T-helper 9 cell (primary cell): Measurements from ENCODE around the gene EBF3.

ENCODE experiments used
- DNase-seq: peaks from one replicate; pipeline ENCODE4 v3.0.0-alpha.2; 2020

The EBF3 gene

DNA sequence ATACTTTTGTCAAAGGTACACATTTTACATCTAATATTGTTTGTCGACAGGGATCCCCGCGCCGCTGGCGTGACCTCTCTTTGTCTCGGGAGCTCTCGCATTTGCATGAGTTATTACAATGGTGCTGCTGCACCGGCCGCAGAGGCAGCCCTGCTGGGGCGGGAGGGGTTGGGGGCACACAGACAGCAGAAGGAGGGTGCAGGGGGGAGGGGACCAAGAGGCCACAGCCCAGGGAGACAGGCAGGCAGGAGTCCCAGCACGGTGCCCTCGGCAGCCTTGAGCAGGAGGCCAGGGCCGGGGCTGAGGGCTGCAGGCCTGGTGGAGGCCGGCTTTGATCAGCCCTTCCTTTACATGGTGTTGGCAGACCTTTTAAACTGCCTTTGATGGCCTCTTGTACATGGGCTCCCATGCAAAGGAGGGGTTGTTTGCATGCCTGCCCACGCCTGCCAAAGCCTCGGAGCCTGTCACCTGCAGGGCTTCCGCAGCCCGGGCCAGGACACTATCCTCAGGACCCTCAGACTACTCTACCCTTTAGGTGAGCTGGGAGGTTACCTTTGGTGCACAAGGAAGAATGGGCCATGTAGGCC, 95.5 kb downstream of the EBF3 start:
- DNase-seq = no peak

DNA sequence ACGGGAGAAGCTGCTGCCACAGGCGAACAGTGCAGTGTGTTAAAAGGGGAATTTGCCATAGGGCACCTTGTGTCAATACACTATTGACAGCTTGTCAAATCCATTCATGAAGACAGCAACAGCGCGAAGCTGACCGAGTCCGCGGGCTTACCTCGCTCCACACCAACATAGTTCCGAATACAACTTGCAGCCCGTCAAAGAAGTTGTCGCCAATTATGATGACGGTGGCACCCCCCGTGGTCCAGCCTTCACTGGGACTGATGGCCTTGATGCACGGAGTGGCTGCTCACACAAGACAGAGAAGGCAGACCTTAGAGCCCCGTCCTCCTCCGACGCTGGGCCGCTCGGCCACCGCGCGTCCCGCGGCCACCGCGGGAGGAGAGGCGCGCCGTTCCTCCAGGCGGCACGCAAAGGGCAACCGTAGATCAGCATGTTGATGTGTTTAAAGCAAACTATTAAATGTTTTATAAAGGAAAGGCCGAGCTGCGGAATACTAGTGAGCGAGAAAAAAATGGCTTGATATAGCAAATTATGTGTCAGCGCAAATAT, 96.4 kb downstream of the EBF3 start:
- DNase-seq = no peak

DNA sequence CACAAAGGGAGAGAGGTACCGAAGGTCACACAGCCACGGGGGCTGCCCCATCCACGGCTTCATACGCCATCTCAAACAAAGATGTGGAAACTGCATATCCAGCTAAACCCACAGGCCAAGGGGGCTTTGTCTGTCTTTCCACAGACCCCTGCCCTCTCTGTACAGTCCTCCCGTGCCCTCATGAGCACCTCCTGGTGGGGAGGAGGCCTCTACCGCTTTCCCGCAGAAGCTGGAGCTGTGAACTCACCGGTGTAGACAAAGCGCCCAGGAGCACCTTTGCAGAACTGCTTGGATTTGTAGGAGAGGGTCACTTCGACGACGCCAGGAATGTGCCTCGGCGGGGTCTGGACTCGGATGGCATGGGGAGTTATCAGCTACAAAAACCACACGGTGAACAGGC, 97.2 kb downstream of the EBF3 start:
- no peak for DNase-seq

DNA sequence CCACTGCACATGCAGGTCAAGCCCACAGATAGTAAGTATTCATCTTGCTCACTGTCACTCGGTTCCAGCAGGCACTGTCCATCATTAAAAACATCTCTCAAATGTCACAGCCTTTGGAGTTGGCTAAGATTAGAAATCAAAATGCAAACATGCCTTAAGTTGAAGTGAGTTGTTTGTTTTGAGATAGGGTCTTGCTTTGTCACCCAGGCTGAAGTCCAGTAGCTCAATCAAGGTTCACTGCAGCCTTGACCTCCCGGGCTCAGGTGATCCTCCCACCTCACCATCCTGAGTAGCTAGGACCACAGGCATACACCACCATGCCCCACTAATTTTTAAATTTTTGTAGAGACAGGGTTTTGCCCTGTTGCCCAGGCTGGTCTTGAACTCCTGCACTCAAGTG, 98.1 kb downstream of the EBF3 start:
- no peak for DNase-seq

DNA sequence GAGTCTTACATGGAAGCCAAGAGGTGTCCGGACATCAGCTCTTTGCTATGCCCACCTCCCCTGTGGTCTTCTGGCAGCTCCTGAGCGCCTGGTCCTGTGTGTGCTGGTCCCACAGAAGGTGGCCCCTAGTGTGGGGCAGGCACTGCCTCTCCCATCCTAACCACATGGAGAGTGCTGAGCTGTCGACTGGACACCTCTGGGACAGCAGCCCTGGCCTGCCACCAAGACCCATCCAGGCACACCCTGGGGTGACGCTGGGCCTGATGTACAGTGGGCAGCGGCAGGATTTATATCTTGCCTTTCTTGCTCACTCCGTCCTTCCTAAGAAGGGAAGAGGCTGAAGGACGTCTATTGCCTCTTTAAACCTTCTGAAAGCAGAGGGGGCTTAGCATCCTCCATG, 98.7 kb downstream of the EBF3 start:
- DNase-seq = no peak

DNA sequence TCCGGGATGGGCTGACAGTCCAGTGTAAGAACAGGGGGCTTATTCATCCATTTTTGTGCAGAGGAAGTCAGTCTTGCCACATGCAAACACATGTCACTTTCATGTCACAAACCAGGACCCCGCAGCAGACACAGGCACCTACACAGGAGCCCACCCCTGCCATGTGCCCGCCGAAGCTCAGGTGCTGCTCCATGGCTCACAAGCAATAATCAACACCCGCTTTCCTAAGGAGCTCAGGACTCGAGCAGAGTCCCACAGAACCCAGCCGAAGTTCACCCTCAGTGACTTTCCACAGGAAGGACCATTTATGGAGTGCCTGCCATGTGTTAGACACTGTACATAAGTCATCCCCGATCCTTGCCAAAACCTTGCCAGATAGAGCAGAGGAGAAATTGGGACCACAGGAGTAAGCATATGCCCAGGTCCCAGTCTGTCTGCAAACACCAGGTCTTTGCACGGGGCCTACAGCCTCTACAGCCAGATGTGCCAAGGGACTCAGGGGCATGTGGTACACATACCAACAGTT, 99.4 kb downstream of the EBF3 start:
- no peak for DNase-seq

DNA sequence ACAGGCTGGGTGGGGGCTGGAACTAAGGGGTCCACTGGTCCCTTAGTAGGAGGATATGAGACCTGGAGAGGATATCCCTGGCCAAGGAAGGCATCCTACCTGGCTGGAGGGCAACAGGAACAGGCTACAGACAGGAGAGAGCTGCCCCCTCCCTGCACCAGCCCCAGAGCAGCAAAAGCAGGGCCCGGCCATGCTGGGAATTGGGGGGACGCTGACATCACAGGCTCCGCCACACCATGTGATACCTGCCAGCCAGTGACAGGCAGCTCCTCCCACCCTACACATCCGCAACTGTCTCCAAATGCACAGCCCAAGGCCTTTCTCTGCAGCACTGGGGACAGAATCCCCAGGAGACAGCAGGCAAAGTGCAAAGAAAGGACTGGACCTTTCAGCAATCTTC, 100.0 kb downstream of the EBF3 start:
- no peak for DNase-seq

DNA sequence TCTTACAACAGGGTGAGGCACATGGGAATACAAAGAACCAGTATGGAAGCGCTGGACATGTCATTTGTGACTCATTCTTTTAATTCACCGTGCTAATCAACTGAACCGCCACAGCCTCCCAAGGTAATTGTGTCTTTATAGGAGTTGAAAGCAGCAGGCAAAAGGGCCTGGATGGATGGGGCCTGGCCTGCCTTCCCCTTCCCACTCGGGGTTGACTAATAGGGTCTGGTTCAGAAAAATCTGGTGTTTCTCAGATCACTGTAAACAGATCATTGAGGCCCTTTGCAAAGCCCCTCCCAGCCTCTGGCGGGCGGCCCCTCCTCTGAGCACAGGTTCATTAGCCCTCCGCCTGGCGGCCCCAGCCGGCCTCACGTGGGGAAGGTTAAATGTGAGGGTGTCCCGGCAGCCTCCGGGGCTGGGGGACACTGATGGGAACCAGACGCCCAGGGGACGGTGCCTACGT, 100.8 kb downstream of the EBF3 start:
- no peak for DNase-seq

DNA sequence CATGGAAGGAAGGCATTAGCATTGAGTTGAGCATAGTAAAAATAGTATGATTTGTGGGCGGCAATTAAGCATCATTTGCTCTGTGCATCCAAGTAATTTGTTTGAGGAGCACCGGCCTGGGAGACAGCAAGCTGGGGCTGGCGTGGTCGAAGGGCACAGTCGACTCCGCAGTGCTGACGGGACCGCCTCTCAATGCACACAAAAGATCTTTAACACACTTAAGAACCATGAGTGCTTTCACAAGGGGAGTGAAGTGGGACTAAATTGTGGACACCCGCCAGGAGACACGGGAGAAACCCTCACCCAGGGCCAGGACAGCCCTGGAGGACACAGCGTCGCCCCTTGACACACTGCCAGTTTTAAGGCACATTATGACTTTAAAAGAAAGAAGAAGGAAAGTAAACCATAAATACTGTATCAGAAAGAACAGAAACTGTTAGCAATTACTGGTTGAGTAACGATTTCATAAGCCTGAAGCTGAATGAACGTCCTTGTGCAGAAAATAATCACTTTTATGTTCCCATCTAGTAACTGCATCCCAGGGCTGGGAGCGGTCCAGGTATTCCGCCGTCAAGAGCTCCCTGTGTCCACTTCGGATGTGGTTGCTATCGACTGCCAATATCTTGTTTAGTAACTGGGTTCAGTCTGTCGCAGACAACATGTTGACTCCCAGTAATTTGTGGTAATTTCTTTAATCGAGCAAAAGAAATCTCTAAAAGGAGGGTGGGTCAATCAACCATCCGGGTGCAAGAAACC, 102.1 kb downstream of the EBF3 start:
- no peak for DNase-seq

DNA sequence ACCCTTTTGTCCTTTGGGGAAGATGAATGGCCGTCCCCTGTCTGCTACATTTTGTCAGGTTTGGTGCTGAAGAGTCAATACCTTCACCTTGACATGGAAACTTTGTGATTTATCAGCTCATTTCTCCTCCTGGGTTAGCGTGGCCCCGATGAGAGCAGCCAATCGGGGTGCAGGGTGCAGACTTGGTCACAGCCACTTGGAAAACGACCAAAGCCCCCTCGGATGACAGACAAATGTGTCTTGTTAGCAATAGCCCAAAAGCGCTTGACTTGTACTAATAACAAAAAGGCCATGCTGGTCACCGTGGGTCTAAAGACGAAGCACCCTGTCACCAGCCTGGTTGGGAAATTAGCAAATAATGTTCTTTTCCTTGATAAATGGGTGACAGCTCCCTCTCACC, 103.7 kb downstream of the EBF3 start:
- no peak for DNase-seq

DNA sequence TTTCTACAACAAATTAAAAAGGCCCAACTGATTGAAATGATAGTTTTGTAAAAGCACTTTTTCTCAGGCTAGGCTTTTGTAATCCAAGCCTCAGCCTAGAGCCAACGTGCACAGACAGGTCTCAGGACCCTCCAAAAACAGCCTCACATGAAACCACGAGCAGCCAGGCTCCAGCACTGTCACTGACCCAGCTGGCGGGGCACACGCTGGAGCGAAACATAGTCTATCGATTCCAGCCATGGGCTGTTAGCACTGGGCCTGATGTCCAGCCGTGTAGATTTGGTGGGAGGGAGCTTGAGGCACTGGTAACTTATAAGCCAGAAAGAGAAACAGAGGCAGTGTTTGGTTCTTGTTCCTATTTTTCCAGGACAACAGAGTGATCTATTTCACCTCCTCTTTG, 104.5 kb downstream of the EBF3 start:
- DNase-seq = no peak

DNA sequence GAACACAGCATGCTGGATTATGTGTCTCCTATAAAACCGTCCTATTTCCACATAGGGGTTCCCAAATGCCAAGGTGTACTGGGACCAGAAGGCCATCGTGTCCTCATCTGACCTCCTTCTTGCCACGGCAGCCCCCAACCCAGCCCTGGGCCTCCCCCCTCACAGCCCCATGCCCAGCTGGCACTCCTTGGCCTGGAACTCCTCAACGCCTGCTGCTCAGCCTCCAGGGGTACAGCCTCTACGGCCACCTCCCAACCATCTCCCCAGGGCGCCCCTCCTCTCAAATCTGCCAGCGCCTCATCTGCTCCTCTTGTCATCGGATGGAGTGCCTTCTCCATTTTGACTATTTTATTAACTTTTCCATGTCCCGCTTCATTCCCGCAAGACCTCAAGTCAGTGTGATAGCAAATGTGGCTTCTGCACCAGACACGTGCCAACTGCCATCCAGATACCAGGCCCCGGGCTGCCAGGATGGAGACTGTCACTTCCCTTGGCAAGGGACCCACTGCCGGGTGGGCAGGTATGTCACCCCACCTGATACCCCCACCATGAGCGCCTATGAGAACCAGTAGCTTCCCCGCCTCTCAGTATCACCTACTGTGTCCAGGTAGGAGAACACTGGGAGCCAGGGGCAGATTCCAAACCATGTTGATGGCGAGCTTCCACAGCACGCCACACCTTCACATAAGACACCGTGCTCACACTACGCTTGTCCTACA, 106.7 kb downstream of the EBF3 start:
- no peak for DNase-seq

DNA sequence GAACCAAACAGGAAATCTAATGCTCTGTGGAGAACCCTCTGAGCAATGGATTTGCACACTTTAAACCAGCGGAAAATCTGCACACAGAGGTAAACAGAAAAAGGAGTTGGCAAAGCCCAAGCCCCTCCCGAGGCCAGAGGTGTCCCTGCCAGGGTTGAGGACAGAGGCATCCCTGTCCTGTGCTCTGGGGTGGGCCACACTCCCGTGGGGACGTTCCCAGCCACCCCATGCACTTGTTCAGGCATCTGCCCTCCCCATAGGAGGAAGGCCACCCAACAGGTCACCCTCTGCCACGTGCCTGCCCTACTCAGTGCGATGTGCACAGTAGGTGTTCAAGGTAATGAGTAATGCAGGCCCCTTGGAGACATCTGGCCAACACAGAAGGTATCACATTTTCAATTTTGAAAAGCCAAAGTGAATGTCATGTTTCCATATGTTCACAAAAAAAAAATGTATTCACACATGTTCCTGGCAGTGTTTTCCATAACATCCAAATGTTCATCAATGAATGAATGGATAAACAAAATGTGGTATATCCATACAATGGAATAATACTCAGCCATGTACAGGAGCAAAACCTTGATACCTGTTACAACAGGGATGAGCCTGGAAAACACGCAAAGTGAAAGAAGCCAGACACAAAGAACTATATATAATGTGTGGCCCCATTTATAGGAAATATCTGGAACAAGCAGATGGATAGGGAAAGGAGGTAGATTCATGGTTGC, 108.1 kb downstream of the EBF3 start:
- DNase-seq = no peak

DNA sequence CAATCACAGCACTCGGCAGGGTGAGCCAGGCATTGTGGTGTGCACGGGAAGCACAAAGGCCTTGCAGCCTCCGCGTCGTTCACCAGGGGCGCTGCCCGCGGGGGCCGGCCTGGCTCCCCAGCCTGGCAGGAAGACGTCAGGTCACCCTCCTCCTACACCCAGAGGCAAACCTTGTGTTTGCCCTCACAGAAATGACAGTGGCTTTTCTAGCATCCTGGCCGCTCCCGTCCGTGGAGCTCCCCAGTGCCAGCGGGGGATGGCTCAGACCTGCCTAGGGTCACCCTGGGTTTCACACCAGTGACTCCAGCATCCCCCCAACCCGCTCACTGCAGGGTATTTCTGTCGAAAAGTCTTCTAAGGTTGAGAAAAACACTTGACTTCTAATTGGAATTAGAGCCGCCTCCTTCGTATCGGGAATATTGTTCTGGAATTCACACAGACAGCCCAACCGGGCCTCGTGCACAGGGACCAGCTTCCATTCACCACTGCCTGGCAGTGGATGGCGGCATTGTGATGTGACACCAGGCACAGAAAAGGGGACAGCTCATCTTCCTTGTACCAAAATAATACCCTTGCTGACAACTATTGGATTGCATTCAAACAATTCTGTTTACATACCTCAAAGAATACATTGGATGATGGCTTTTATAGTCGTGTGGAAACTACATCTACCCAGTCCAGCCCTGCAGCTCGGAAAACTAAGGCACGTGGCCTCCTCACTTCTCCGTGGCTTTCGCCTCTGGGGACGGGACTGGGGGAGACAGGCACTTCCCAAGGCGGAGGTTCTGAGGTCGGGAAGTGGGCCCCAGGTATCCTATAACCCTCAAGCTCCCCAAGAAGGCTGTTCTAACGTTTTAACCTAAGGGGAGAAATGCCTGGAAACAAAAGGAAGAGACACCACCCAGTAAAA, 109.0 kb downstream of the EBF3 start:
- DNase-seq = no peak

DNA sequence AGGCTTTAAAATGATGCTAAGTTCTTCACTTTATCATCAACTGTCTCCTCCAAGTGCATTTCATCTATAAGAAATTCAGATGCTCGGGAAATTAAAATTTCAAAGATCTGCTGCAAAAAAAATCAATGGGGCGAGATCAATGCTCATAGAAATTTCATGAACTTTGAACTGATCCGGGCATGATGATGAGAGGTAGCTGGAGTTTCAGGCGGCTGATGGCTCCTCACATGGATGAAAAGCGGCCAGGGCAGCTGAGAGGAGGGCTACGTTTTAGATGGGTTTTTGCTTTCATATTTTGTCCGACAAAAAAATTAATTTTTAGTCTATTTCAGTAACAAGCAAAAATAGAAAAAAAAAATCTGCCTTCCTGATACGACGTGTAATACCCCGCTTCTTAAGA, 109.9 kb downstream of the EBF3 start:
- DNase-seq = no peak

DNA sequence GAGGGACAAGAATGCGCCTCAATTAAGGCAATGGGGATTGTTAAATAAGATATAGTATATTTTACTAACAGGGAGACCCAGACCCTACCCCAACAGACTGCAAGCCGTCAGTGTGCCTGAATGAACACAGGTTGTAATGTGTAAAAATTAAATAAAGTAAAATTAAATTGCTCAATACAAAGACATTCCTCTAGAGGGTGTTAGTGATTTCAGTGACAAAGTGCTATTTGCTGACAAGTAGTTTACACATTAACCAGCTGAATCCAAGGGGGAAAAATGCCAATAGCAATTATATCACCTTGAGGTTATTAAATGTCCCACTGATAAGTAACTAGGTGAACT, 110.5 kb downstream of the EBF3 start:
- no peak for DNase-seq

DNA sequence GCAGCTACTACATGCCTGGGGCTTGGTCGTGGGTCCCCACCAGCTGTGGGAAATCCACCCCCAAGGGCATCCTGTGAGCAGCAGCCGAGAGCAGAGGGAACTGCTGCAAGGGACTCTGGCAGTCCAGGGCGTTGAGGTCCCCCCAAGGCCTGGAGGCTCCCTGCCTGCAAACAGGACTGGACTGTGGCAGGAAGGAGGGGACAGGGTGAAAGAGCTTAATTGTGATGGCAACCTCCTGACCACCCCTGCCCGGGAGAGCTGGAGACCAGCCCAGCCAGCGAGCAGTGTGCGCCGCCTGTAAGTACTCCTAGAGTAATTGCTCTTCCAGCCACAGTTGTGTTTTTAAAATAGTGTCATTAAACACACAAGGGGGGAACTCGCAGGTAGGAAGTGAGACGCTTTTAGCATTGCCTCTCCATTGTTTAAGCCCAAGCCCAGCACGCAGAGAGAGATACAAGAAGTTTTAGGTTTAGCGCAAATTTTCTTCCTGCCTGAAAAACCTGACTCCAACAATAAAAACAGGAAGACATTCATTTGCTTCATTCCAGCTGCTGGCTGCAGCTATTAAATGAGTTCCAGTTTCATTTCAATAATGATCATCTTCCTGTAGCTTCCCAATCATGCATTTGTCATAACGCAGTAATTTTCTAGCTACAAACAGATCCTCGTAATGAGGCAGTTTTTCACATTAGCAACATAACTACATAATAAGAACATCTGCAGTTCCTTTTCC, 111.1 kb downstream of the EBF3 start:
- no peak for DNase-seq

DNA sequence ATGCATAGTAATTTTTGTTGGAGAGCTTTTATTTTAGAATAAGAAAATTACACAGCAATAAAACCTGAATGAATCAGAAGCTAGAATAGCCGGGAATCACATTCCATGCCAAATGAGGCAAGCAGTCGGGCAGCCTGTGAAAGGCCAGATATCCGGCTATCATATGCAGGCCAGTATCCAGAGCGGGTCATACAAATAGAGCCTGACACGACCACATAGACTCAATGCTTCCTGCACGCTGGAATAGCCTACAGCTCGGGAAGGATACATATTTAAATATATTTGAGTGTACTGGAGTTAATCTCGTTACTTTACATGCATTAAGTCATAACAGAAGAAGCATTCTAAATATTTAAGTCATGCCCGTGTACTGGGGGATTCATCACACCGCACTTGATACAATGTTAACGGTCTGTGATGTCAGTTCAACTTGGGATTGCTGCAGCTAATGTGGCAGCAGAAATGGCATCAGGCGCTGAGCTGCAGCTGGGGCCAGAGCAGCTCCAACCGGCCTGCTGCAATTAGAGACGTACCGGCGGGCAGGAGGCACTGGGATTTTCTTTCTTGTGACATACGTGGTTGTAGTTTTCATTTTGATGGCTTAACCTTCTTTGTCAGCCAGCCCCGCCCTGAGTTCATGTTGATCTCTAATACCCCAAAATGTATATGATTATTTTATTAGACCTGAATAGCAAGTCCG, 112.0 kb downstream of the EBF3 start:
- no peak for DNase-seq

DNA sequence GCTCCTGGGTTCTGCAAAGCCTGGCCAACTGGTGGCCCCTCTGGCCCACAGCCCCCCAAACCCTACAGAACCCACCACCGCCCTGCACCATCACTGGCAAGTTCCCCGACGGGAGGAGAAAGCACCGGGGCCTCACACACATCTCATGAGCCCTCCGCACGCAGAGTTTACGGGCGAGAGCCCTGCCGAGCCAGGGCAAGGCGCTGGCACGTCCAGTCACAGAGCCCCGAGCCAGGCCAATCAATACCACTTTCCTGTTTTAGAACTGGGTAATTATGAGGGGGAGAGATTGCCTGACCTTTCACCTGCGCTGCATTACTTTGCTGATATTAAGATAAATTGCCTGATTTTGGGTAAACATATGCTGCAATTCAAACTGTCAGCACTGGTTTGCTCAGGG, 113.3 kb downstream of the EBF3 start:
- DNase-seq = no peak

DNA sequence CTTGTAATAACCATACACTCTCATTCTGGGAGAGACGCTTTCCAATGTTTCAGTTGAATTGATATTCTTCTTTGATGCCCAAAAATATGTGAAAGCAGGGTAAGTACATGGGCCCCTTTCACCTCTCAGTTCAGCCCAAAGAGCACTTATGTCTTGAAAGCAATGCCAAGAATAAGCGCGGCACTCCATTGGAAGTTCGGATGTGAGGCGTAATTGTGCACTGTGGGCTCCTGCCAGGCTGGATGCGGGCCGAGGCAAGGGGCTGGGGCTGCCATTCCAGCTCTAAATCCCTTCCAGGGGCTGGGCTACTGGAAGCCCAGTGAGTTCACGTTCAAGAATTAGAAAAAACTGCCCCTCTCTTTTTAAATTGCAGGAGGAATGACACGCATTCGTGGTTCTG, 113.8 kb downstream of the EBF3 start:
- no peak for DNase-seq

DNA sequence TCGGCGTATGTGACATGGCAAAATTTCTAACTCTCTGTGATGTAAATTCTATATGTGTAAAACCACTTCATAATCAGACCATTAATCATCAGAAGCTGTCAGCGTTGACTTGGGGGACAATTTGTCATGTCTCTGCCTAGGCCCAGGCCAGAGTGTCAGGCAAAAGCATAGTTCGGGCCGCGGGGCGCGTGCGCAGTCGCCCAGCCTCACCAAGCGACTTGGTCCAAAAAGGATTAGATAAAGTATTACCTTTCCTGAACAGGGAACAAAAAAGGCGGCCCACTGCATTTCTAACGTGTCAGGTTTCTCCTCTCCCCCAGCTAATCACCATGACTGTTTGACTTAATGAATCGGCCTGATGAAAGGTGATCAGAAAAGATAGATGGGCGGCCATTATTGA, 114.2 kb downstream of the EBF3 start:
- no peak for DNase-seq
